ENCODE data around the gene ZNF106.

The ZNF106 gene

GRCh38 chr15:42404461-42405235, 86.3 kb downstream of the ZNF106 start:
- DNase-seq = no peak

- no peak for DNase-seq
These were observed 87.6 kb downstream of the ZNF106 start for GRCh38 chr15:42403389-42403788.

- DNase-seq = no peak
These were observed 88.3 kb downstream of the ZNF106 start for GRCh38 chr15:42402455-42403205.

GRCh38 chr15:42401544-42402454, 89.1 kb downstream of the ZNF106 start:
- DNase-seq = no peak

GRCh38 chr15:42395838-42396237, 95.1 kb downstream of the ZNF106 start:
- no peak for DNase-seq

- no peak for DNase-seq
These were observed 96.8 kb downstream of the ZNF106 start for GRCh38 chr15:42394106-42394505.

GRCh38 chr15:42392309-42393024, 98.5 kb downstream of the ZNF106 start:
- no peak for DNase-seq

GRCh38 chr15:42387603-42388002, 103.3 kb downstream of the ZNF106 start:
- DNase-seq = no peak

GRCh38 chr15:42385980-42386700, 104.8 kb downstream of the ZNF106 start:
- DNase-seq = no peak

- DNase-seq = no peak
These were observed 105.5 kb downstream of the ZNF106 start for GRCh38 chr15:42385206-42385979.

GRCh38 chr15:42384597-42384996, 106.3 kb downstream of the ZNF106 start:
- no peak for DNase-seq

- DNase-seq = no peak
These were observed 112.9 kb downstream of the ZNF106 start for GRCh38 chr15:42378011-42378410.

- DNase-seq = no peak
These were observed 115.0 kb downstream of the ZNF106 start for GRCh38 chr15:42375941-42376340.

- DNase-seq = no peak
These were observed 115.7 kb downstream of the ZNF106 start for GRCh38 chr15:42375252-42375651.

GRCh38 chr15:42374810-42375209, 116.1 kb downstream of the ZNF106 start:
- no peak for DNase-seq

- no peak for DNase-seq
These were observed 117.0 kb downstream of the ZNF106 start for GRCh38 chr15:42373936-42374335.

- DNase-seq = no peak
These were observed 117.7 kb downstream of the ZNF106 start for GRCh38 chr15:42373274-42373673.

GRCh38 chr15:42371096-42371495, 119.8 kb downstream of the ZNF106 start:
- DNase-seq = no peak

- no peak for DNase-seq
These were observed 122.8 kb downstream of the ZNF106 start for GRCh38 chr15:42368096-42368495.

- DNase-seq = peak; percentile 31
These were observed 123.9 kb downstream of the ZNF106 start for GRCh38 chr15:42367041-42367440.

- DNase-seq = no peak
These were observed 124.9 kb downstream of the ZNF106 start for GRCh38 chr15:42365921-42366550.

All from SIG-M5 (cell line).